Measurements from ENCODE around the gene AP3B1. TPM values are rescaled to one million over a fixed set of nuclear protein-coding genes. Genes with fewer than 3 reads are reported as not detected.
"Not testable (repeated sequence)": the region's sequence is repeated elsewhere in the genome, so short reads cannot be mapped to it uniquely, and the experiment has no call there.

AP3B1 gene
- total RNA-seq, 6 donors from 2014 or later: 25.7 to 66.9 (median 37.8) TPM

DNA sequence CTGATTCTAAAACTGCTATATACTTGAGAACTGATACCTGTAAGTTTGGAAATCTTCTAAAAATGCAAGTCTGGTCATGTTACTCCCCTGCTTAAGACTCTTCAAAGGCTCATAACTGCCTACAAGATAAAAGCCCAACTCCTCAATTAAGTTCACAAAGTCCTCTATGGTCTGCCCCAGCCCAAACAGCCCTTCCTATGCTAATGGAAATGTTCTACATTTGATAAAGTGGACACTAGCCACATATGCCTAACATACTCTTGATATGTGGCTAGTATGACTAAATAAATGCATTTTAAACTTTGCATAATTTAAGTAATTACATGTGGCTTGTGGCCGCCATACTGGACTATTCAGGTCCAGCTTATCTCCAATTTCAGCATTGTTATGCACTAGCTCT, 204.5 kb downstream of the AP3B1 start:
- TF ChIP-seq, protein P1, sequence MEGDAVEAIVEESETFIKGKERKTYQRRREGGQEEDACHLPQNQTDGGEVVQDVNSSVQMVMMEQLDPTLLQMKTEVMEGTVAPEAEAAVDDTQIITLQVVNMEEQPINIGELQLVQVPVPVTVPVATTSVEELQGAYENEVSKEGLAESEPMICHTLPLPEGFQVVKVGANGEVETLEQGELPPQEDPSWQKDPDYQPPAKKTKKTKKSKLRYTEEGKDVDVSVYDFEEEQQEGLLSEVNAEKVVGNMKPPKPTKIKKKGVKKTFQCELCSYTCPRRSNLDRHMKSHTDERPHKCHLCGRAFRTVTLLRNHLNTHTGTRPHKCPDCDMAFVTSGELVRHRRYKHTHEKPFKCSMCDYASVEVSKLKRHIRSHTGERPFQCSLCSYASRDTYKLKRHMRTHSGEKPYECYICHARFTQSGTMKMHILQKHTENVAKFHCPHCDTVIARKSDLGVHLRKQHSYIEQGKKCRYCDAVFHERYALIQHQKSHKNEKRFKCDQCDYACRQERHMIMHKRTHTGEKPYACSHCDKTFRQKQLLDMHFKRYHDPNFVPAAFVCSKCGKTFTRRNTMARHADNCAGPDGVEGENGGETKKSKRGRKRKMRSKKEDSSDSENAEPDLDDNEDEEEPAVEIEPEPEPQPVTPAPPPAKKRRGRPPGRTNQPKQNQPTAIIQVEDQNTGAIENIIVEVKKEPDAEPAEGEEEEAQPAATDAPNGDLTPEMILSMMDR (IDR thresholded peaks at IDR 0.05): no peak
- TF ChIP-seq POLR2A (IDR thresholded peaks at IDR 0.05) (no peak), POLR2AphosphoS5 (IDR thresholded peaks at IDR 0.05) (no peak), EP300 (IDR thresholded peaks at IDR 0.05) (no peak)
- Histone ChIP-seq H3K36me3 (peaks cover 0 to 22% (median 0%) of the 10 kb centered on the region in 4 donors), H3K4me1 (no peaks in the 10 kb centered on the region), H3K27me3 (no peaks in the 10 kb centered on the region), H3K4me3 (no peak overlapping the region), H3K27ac (no peak overlapping the region), H3K9me3 (no peaks in the 10 kb centered on the region)
- no peak for DNase-seq
- no peak for ATAC-seq (ENCODE audit: low FRiP score in 2 of 2)
- 96% methylated on average over 1 of the region's 1 CpG for WGBS, 2 donors

DNA sequence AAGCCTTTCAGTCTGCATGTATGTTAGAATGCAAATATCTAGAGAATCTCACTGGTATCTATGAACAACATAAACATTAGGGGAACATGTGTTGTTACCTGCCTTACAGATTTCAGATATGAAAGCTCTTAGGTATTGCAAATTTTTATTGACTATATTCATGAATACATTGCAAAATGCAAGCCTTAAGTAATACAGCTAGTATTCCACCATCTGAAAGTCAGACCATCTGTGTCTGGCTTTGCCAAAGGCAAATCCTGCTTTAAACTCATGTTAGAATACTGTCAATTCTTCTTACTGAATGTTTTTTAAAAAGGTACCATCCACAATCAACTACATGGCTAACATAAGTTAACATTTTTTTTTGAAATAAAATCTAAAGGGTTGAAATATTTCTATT, 215.6 kb downstream of the AP3B1 start:
- ATAC-seq (ENCODE audit: low FRiP score in 2 of 2): no peak
- H3K36me3 ChIP-seq: no peaks in the 10 kb centered on the region
- DNase-seq: no peak
- H3K4me3 ChIP-seq: no peak overlapping the region
- H3K27me3 ChIP-seq: no peaks in the 10 kb centered on the region
- no peaks in the 10 kb centered on the region for H3K9me3 ChIP-seq
- no peak overlapping the region for H3K27ac ChIP-seq
- H3K4me1 ChIP-seq: no peaks in the 10 kb centered on the region
- TF ChIP-seq EP300 (IDR thresholded peaks at IDR 0.05) (no peak), POLR2AphosphoS5 (IDR thresholded peaks at IDR 0.05) (no peak)

DNA sequence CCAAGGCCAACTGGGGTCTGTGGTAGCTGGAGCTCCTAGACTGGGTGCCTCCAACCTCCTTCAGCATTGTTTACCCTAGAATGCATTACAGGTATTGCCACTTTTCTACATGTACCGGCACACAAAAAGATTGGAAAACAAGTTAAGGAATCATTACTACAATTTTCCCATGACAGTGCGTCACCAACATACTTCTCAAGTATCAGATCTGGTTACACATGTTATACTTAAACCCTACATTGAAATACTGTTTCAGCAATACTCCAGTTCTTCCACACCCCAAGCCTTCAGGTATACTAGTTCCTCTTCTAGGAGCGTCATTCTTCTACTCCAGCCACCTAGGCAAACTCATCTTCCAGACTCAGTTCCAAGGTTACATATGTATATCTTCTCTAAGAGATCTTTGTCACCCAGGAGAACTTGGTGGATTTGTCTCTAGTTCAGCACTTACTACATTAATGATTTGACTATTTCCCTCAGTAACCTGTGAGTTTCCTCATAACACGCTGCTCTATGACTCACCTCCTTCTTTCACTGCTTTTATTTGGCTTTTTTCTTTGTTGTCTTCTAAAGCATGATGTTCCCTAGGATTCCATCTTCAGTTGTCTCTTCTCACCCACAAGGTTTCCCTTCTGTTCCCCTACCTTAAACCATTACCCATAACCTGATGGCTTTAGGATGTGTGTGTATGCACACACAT, 217.0 kb downstream of the AP3B1 start:
- 94 to 96% methylated on average over 4 of the region's 4 CpGs for WGBS, 2 donors
- no peaks in the 10 kb centered on the region for H3K27me3 ChIP-seq

DNA sequence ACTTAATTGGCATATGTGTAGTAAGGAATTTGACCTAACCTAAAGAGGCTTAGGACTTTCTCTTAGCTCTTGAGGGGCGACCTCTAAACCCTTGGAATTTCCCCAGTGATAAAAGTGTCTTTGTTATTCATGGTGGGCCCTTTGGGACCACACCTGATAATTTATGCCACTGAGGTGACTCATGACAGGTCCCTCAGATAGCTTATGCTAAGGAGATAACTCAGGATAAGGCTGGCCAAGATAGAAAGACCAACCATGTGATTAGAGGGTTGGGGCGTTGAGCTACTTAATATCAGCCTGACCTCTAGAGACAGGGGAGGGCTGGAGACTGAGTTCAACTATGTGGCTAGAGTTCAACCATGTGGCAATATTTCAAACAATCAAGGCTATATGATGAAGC, 218.1 kb downstream of the AP3B1 start:
- H3K9me3 ChIP-seq: no peaks in the 10 kb centered on the region
- DNase-seq (no peak), ATAC-seq (ENCODE audit: low FRiP score in 2 of 2) (no peak)
- H3K27ac ChIP-seq: no peak overlapping the region
- TF ChIP-seq POLR2AphosphoS5 (IDR thresholded peaks at IDR 0.05) (no peak), POLR2A (IDR thresholded peaks at IDR 0.05) (no peak), EP300 (IDR thresholded peaks at IDR 0.05) (no peak)
- TF ChIP-seq, protein P1 (IDR thresholded peaks at IDR 0.05): no peak
- no peaks in the 10 kb centered on the region for H3K4me1 ChIP-seq
- no peak overlapping the region for H3K4me3 ChIP-seq
- no peaks in the 10 kb centered on the region for H3K27me3 ChIP-seq
- WGBS, 2 donors: 86 to 89% methylated on average over 2 of the region's 2 CpGs
- H3K36me3 ChIP-seq: no peaks in the 10 kb centered on the region

More for the DNA sequence above, 217.0 kb downstream of the AP3B1 start:
- H3K9me3 ChIP-seq: no peaks in the 10 kb centered on the region
- no peak overlapping the region for H3K4me3 ChIP-seq
- H3K4me1 ChIP-seq: no peaks in the 10 kb centered on the region
- TF ChIP-seq POLR2AphosphoS5 (IDR thresholded peaks at IDR 0.05): no peak
- TF ChIP-seq, protein P1 (IDR thresholded peaks at IDR 0.05): no peak
- no peak for TF ChIP-seq EP300 (IDR thresholded peaks at IDR 0.05)
- no peak for TF ChIP-seq POLR2A (IDR thresholded peaks at IDR 0.05)
- DNase-seq (no peak), ATAC-seq (ENCODE audit: low FRiP score in 2 of 2) (no peak)
- H3K27ac ChIP-seq: no peak overlapping the region
- H3K36me3 ChIP-seq: no peaks in the 10 kb centered on the region

DNA sequence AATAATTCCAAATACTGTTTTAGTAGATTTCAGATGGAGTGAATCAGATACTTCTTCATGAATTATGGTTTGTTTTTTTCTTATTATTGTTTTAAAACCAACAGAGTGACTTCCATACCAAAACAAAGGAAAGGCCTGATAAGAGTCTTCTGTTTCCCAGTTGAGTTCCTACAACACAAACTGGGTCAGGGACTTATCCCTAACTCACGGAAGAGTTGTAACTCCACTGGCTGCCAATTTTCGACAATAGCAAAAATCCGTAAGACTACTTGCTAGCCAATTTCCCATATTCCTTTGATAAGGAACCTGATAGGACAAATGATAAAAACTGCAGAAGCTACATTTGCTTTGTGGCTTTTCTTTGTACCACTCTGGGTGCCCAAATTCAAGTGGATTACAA, 219.2 kb downstream of the AP3B1 start:
- TF ChIP-seq, protein P1 (IDR thresholded peaks at IDR 0.05): no peak
- no peak for TF ChIP-seq POLR2A (IDR thresholded peaks at IDR 0.05)
- no peak for TF ChIP-seq POLR2AphosphoS5 (IDR thresholded peaks at IDR 0.05)
- TF ChIP-seq EP300 (IDR thresholded peaks at IDR 0.05): no peak
- H3K27ac ChIP-seq: no peak overlapping the region
- no peaks in the 10 kb centered on the region for H3K9me3 ChIP-seq
- H3K4me1 ChIP-seq: no peaks in the 10 kb centered on the region
- 57 to 78% methylated on average over 3 of the region's 3 CpGs for WGBS, 2 donors
- ATAC-seq (ENCODE audit: low FRiP score in 2 of 2) (no peak), DNase-seq (no peak)
- no peaks in the 10 kb centered on the region for H3K27me3 ChIP-seq
- H3K36me3 ChIP-seq: no peaks in the 10 kb centered on the region
- no peak overlapping the region for H3K4me3 ChIP-seq

DNA sequence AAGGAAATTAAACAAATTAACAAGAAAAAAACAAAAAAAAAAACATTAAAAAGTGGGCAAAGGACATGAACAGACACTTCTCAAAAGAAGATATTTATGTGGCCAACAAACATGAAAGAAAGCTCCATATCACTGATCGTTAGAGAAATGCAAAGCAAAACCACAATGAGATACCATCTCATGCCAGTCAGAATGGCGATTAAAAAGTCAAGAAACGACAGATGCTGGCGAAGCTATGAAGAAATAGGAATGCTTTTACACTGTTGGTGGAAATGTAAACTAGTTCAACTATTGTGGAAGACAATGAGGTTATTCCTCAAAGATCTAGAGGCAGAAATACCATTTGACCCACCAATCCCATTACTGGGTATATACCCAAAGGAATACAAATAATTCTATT, 223.8 kb downstream of the AP3B1 start:
- WGBS, 2 donors: 95 to 96% methylated on average over 4 of the region's 4 CpGs

DNA sequence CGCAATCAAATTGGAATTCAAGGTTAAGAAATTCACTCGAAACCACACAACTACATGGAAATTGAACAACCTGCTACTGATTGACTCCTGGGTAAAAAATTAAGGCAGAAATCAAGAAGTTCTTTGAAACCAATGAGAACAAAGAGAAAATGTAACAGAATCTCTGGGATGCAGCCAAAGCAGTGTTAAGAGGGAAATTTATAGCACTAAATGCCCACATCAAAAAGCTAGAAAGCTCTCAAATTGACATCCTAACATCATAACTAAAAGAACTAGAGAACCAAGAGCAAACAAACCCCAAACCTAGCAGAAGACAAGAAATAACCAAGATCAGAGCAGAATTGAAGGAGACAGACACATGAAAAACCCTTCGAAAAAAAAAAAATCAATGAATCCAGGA, 226.9 kb downstream of the AP3B1 start:
- H3K4me3 ChIP-seq; H3K27ac ChIP-seq; H3K4me1 ChIP-seq; H3K36me3 ChIP-seq; ATAC-seq (ENCODE audit: low FRiP score in 2 of 2); H3K27me3 ChIP-seq; DNase-seq: not testable (repeated sequence)
- WGBS, 2 donors: 95 to 96% methylated on average over 3 of the region's 3 CpGs
- H3K9me3 ChIP-seq: peaks cover 0 to 11% (median 4%) of the 10 kb centered on the region in 4 donors

More for the DNA sequence above, 223.8 kb downstream of the AP3B1 start:
- H3K9me3 ChIP-seq: peaks cover 0 to 11% (median 4%) of the 10 kb centered on the region in 4 donors
- not testable (repeated sequence) for H3K27ac ChIP-seq; DNase-seq; ATAC-seq (ENCODE audit: low FRiP score in 2 of 2); H3K27me3 ChIP-seq; H3K36me3 ChIP-seq; H3K4me1 ChIP-seq; H3K4me3 ChIP-seq

DNA sequence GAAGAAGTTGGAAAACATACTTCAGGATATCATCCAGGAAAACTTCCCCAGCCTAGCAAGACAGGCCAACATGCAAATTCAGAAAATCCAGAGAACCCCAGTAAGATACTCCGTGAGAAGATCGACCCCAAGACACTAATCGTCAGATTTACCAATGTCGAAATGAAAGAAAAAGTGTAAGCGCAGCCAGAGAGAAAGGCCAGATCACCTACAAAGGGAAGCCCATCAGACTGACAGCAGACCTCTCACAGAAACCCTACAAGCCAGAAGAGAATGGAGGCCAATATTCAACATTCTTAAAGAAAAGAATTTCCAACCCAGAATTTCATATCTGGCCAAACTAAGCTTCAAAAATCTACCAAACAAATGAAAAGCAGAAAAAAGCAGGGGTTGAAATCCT, 227.8 kb downstream of the AP3B1 start:
- H3K27ac ChIP-seq; DNase-seq; H3K4me1 ChIP-seq; H3K4me3 ChIP-seq; H3K36me3 ChIP-seq; H3K27me3 ChIP-seq; ATAC-seq (ENCODE audit: low FRiP score in 2 of 2): not testable (repeated sequence)
- H3K9me3 ChIP-seq: peaks cover 0 to 11% (median 4%) of the 10 kb centered on the region in 4 donors
- 97% methylated on average over 5 of the region's 5 CpGs for WGBS, 2 donors

All from upper lobe of left lung (tissue), 6 donors.